Central memory CD8-positive, alpha-beta T cell (primary cell): ENCODE measurements around the gene P2RY14.

Source experiments
- ATAC-seq: fragments of 150-1000 bp; cut with Tn5 transposase; replicated peaks from 2 replicates; pipeline ENCODE4 v1.10.0; 2022; ENCODE audit warnings: mild to moderate bottlenecking, moderate FRiP score, moderate number of reproducible peaks; ENCODE audit not compliant: poor library complexity, severe bottlenecking; ENCODE audit errors: extremely low read depth
- DNase-seq, 2 donors: peaks; one replicate each; pipeline ENCODE4 v3.0.0; 2021; ENCODE audit warnings: low spot score in 2 of 2
- H3K27ac Mint-ChIP-seq: one replicate; pipeline ENCODE4 v1.8.0; 2022; ENCODE audit warnings: low read depth, mild to moderate bottlenecking, moderate library complexity, mixed read lengths
- H3K27me3 Mint-ChIP-seq: one replicate; pipeline ENCODE4 v1.8.0; 2022; ENCODE audit warnings: mixed read lengths
- H3K36me3 Mint-ChIP-seq: one replicate; pipeline ENCODE4 v1.8.0; 2022; ENCODE audit warnings: mild to moderate bottlenecking, moderate library complexity, mixed read lengths; ENCODE audit not compliant: insufficient read depth
- H3K4me1 Mint-ChIP-seq: one replicate; pipeline ENCODE4 v1.8.0; 2022; ENCODE audit warnings: mixed read lengths
- H3K4me3 Mint-ChIP-seq: one replicate; pipeline ENCODE4 v1.8.0; 2022; ENCODE audit warnings: mild to moderate bottlenecking, moderate library complexity, mixed read lengths
- H3K9me3 Mint-ChIP-seq: one replicate; pipeline ENCODE4 v1.8.0; 2022; ENCODE audit warnings: mixed read lengths

The P2RY14 gene

GRCh38 chr3:151312972-151313371 is 34.6 kb upstream of the P2RY14 start:
- Mint-ChIP-seq H3K36me3 (no peaks in the 10 kb centered on the region), H3K4me1 (no peaks in the 10 kb centered on the region), H3K9me3 (no peaks in the 10 kb centered on the region), H3K4me3 (no peak overlapping the region), H3K27me3 (no peaks in the 10 kb centered on the region), H3K27ac (no peak overlapping the region)
- no peak for ATAC-seq
- DNase-seq: no peak

GRCh38 chr3:151309566-151309965 is 31.2 kb upstream of the P2RY14 start:
- Mint-ChIP-seq H3K4me1 (peaks cover 13% of the 10 kb centered on the region), H3K27ac (no peak overlapping the region), H3K9me3 (no peaks in the 10 kb centered on the region), H3K4me3 (no peak overlapping the region), H3K36me3 (no peaks in the 10 kb centered on the region), H3K27me3 (no peaks in the 10 kb centered on the region)
- DNase-seq: no peak
- no peak for ATAC-seq

- Mint-ChIP-seq H3K4me1 (peaks cover 13% of the 10 kb centered on the region), H3K36me3 (peaks cover 1% of the 10 kb centered on the region), H3K4me3 (no peak overlapping the region), H3K9me3 (no peaks in the 10 kb centered on the region), H3K27ac (no peak overlapping the region), H3K27me3 (peaks cover 15% of the 10 kb centered on the region)
- DNase-seq (no peak), ATAC-seq (no peak)
Measured at GRCh38 chr3:151307583-151308488, 29.5 kb upstream of the P2RY14 start.

- Mint-ChIP-seq H3K36me3 (peaks cover 1% of the 10 kb centered on the region), H3K9me3 (no peaks in the 10 kb centered on the region), H3K4me1 (peaks cover 13% of the 10 kb centered on the region), H3K27ac (no peak overlapping the region), H3K27me3 (peaks cover 20% of the 10 kb centered on the region), H3K4me3 (no peak overlapping the region)
- no peak for DNase-seq
- no peak for ATAC-seq
Measured at GRCh38 chr3:151307131-151307530, 28.8 kb upstream of the P2RY14 start.

- Mint-ChIP-seq H3K27me3 (peaks cover 20% of the 10 kb centered on the region), H3K27ac (no peak overlapping the region), H3K36me3 (peaks cover 1% of the 10 kb centered on the region), H3K9me3 (no peaks in the 10 kb centered on the region), H3K4me1 (peaks cover 13% of the 10 kb centered on the region), H3K4me3 (no peak overlapping the region)
- ATAC-seq (no peak), DNase-seq (no peak)
Measured at GRCh38 chr3:151306168-151306810, 27.9 kb upstream of the P2RY14 start.

GRCh38 chr3:151305775-151306151 is 27.4 kb upstream of the P2RY14 start:
- no peak for ATAC-seq
- Mint-ChIP-seq H3K27ac (no peak overlapping the region), H3K4me1 (peaks cover 13% of the 10 kb centered on the region), H3K4me3 (no peak overlapping the region), H3K9me3 (no peaks in the 10 kb centered on the region), H3K36me3 (peaks cover 1% of the 10 kb centered on the region), H3K27me3 (peaks cover 24% of the 10 kb centered on the region)
- DNase-seq: no peak

GRCh38 chr3:151305060-151305774 is 26.9 kb upstream of the P2RY14 start:
- H3K9me3 Mint-ChIP-seq: no peaks in the 10 kb centered on the region
- peaks cover 1% of the 10 kb centered on the region for H3K36me3 Mint-ChIP-seq
- no peak for ATAC-seq
- H3K27ac Mint-ChIP-seq: no peak overlapping the region
- H3K27me3 Mint-ChIP-seq: peaks cover 29% of the 10 kb centered on the region
- H3K4me3 Mint-ChIP-seq: no peak overlapping the region
- no peak for DNase-seq
- peaks cover 13% of the 10 kb centered on the region for H3K4me1 Mint-ChIP-seq

- ATAC-seq: no peak
- peaks cover 1% of the 10 kb centered on the region for H3K36me3 Mint-ChIP-seq
Measured at GRCh38 chr3:151303751-151304150, 25.4 kb upstream of the P2RY14 start.

GRCh38 chr3:151301787-151302186 is 23.4 kb upstream of the P2RY14 start:
- H3K27ac Mint-ChIP-seq: no peak overlapping the region
- peaks cover 1% of the 10 kb centered on the region for H3K36me3 Mint-ChIP-seq
- peaks cover 13% of the 10 kb centered on the region for H3K4me1 Mint-ChIP-seq
- no peak overlapping the region for H3K4me3 Mint-ChIP-seq
- H3K9me3 Mint-ChIP-seq: no peaks in the 10 kb centered on the region
- no peak for ATAC-seq
- no peak for DNase-seq
- peaks cover 44% of the 10 kb centered on the region for H3K27me3 Mint-ChIP-seq

More at GRCh38 chr3:151303751-151304150, 25.4 kb upstream of the P2RY14 start:
- Mint-ChIP-seq H3K9me3 (no peaks in the 10 kb centered on the region), H3K27me3 (peaks cover 44% of the 10 kb centered on the region), H3K4me3 (no peak overlapping the region), H3K27ac (no peak overlapping the region), H3K4me1 (peaks cover 13% of the 10 kb centered on the region)
- no peak for DNase-seq

- no peak overlapping the region for H3K4me3 Mint-ChIP-seq
- no peak for DNase-seq
Measured at GRCh38 chr3:151300539-151300938, 22.2 kb upstream of the P2RY14 start.

GRCh38 chr3:151299006-151299405 is 20.7 kb upstream of the P2RY14 start:
- Mint-ChIP-seq H3K36me3 (peaks cover 1% of the 10 kb centered on the region), H3K27me3 (peaks cover 58% of the 10 kb centered on the region), H3K4me3 (no peak overlapping the region), H3K9me3 (no peaks in the 10 kb centered on the region), H3K4me1 (no peaks in the 10 kb centered on the region), H3K27ac (no peak overlapping the region)
- DNase-seq (no peak), ATAC-seq (no peak)

More at GRCh38 chr3:151300539-151300938, 22.2 kb upstream of the P2RY14 start:
- Mint-ChIP-seq H3K36me3 (peaks cover 1% of the 10 kb centered on the region), H3K9me3 (no peaks in the 10 kb centered on the region), H3K27ac (no peak overlapping the region), H3K4me1 (peaks cover 7% of the 10 kb centered on the region), H3K27me3 (peaks cover 47% of the 10 kb centered on the region)
- ATAC-seq: no peak

- Mint-ChIP-seq H3K27ac (no peak overlapping the region), H3K4me3 (no peak overlapping the region), H3K36me3 (no peaks in the 10 kb centered on the region), H3K9me3 (no peaks in the 10 kb centered on the region), H3K4me1 (no peaks in the 10 kb centered on the region), H3K27me3 (peaks cover 57% of the 10 kb centered on the region)
- ATAC-seq (no peak), DNase-seq (no peak)
Measured at GRCh38 chr3:151297429-151297828, 19.1 kb upstream of the P2RY14 start.
